ENCODE data around the gene PHLDB3.
A peak's percentile ranks its signal among the peaks of the same experiment; 100 is the strongest.

GRCh38 chr19:43503501-43504425 is 783 bp downstream of the PHLDB3 start:
- TF ChIP-seq CTCF (IDR thresholded peaks at IDR 0.05) (no peak), POLR2A (IDR thresholded peaks at IDR 0.05) (peak; percentile 19), POLR2AphosphoS5 (IDR thresholded peaks at IDR 0.05) (peak in 2 of 3 donors; percentile 18 to 24), EP300 (IDR thresholded peaks at IDR 0.05; ENCODE audit: low read depth) (no peak)
